Keratinocyte (primary cell): ENCODE measurements around the gene ACTL7B. TPM values are rescaled to one million over a fixed set of nuclear protein-coding genes. Genes with fewer than 3 reads are reported as not detected.

Experiments
- DNase-seq: peaks from one replicate; pipeline ENCODE4 v3.0.0-alpha.2; 2011; ENCODE audit warnings: low read depth, missing footprints, low spot score
- FAIRE-seq: peaks from 2 replicates; lab custom pipeline; 2011; peaks lifted over from hg19 to GRCh38; lab: Jason Lieb, UNC
- H2AFZ ChIP-seq: 2 replicates; pipeline ENCODE4 v1.6.0; 2012; ENCODE audit warnings: low read length, control low read depth, inconsistent platforms; ENCODE audit not compliant: control insufficient read depth
- H3K27ac ChIP-seq: 2 replicates; pipeline ENCODE4 v1.5.1; 2011; ENCODE audit warnings: low read length; ENCODE audit not compliant: control insufficient read depth, insufficient read depth
- H3K27me3 ChIP-seq: 3 replicates; pipeline ENCODE4 v1.6.0; 2011; ENCODE audit warnings: low read length; ENCODE audit not compliant: control insufficient read depth, insufficient read depth; ENCODE audit errors: extremely low read depth
- H3K36me3 ChIP-seq, 2 experiments: 2 replicates in 1 of 2; 3 replicates in 1 of 2; pipeline ENCODE4 v1.5.1; 2011; ENCODE audit warnings: low read length in 2 of 2, mild to moderate bottlenecking in 1 of 2; ENCODE audit not compliant: control insufficient read depth in 2 of 2, insufficient read depth in 2 of 2; ENCODE audit errors: extremely low read depth in 1 of 2
- H3K4me1 ChIP-seq: 3 replicates; pipeline ENCODE4 v1.5.1; 2011; ENCODE audit warnings: low read length; ENCODE audit not compliant: control insufficient read depth, insufficient read depth; ENCODE audit errors: extremely low read depth
- H3K4me2 ChIP-seq: 3 replicates; pipeline ENCODE4 v1.6.0; 2011; ENCODE audit warnings: low read depth, low read length; ENCODE audit not compliant: control insufficient read depth, insufficient read depth; ENCODE audit errors: extremely low read depth
- H3K4me3 ChIP-seq, 3 experiments: fragments of 200-600 bp in 1 of 3; sonication (generic) in 1 of 3; 2 replicates in 2 of 3; 3 replicates in 1 of 3; pipeline ENCODE4 v1.5.1; 2011 to 2016; ENCODE audit warnings: low read length in 3 of 3, mild to moderate bottlenecking in 3 of 3, control low read depth in 2 of 3, inconsistent platforms in 1 of 3, low read depth in 1 of 3, mixed read lengths in 1 of 3, mixed run types in 1 of 3, moderate library complexity in 1 of 3; ENCODE audit not compliant: control insufficient read depth in 2 of 3, insufficient read depth in 2 of 3; ENCODE audit errors: extremely low read depth in 1 of 3
- H3K79me2 ChIP-seq: 2 replicates; pipeline ENCODE4 v1.6.0; 2012; ENCODE audit warnings: low read length; ENCODE audit not compliant: control insufficient read depth, insufficient read depth
- H3K9ac ChIP-seq: 3 replicates; pipeline ENCODE4 v1.6.0; 2011; ENCODE audit warnings: low read length; ENCODE audit not compliant: control insufficient read depth, insufficient read depth; ENCODE audit errors: extremely low read depth
- H3K9me1 ChIP-seq: 3 replicates; pipeline ENCODE4 v1.6.0; 2011; ENCODE audit warnings: low read length; ENCODE audit not compliant: control insufficient read depth, insufficient read depth; ENCODE audit errors: extremely low read depth
- H3K9me3 ChIP-seq: 2 replicates; pipeline ENCODE4 v1.5.1; 2012; ENCODE audit warnings: low read depth, low read length; ENCODE audit not compliant: control insufficient read depth
- H4K20me1 ChIP-seq: 3 replicates; pipeline ENCODE4 v1.6.0; 2011; ENCODE audit warnings: low read length; ENCODE audit not compliant: control insufficient read depth, insufficient read depth; ENCODE audit errors: extremely low read depth
- CTCF ChIP-seq, 3 experiments: IDR thresholded peaks in 1 of 3; conservative IDR thresholded peaks in 1 of 3; optimal IDR thresholded peaks in 1 of 3; 2 replicates in 2 of 3; 3 replicates in 1 of 3; pipeline versions ENCODE3 to v1.5.1; 2011; ENCODE audit warnings: low read length in 3 of 3, mild to moderate bottlenecking in 3 of 3, moderate library complexity in 2 of 3, control low read depth in 1 of 3, inconsistent platforms in 1 of 3; ENCODE audit not compliant: insufficient read depth in 2 of 3; ENCODE audit errors: extremely low read depth in 1 of 3
- EZH2 ChIP-seq: IDR thresholded peaks from one replicate; pipeline ENCODE4 v1.6.1; 2012; ENCODE audit warnings: inconsistent platforms, mild to moderate bottlenecking, low read length, moderate library complexity
- dilution Hi-C: fragments of 300-500 bp; cut with MboI; formaldehyde crosslinking; loops from one replicate; pipeline ENCODE4 v1.7.0; 2020; ENCODE audit warnings: low sequenced_read_pairs; ENCODE audit not compliant: extremely low pct_ligation_motif_present
- polyA plus RNA-seq, 5 experiments: library from polyadenylated mRNA; depleted of rRNA in 3 of 5; stranded (reverse) in 3 of 5; stranded (forward) in 1 of 5; unstranded in 1 of 5; fragments of >200 nt; gene quantifications; 1 replicate in 1 of 5; 2 replicates in 3 of 5; 3 replicates in 1 of 5; pipeline versions ENCODE4 v1.2.1 to v1.2.3, GENCODE V29; 2011 to 2012; ENCODE audit warnings: missing spikeins in 2 of 5, low read depth in 1 of 5, low replicate concordance in 1 of 5

Gene ACTL7B
- polyA plus RNA-seq, 1 donor (not counting 4 experiments of a cell fraction or from before 2014, with no cell fraction given) = not detected

GRCh38 chr9:108845507-108845906 is 10.3 kb downstream of the ACTL7B start:
- Histone ChIP-seq H3K4me1 (peaks cover 17% of the 10 kb centered on the region), H4K20me1 (no peaks in the 10 kb centered on the region), H3K27ac (no peak overlapping the region), H3K36me3 (no peaks in the 10 kb centered on the region), H3K79me2 (no peaks in the 10 kb centered on the region), H2AFZ (peak overlapping the region; percentile 50), H3K4me3 (no peak overlapping the region), H3K9me1 (no peaks in the 10 kb centered on the region), H3K9me3 (no peaks in the 10 kb centered on the region), H3K27me3 (no peaks in the 10 kb centered on the region), H3K4me2 (peak overlapping the region; percentile 24), H3K9ac (no peak overlapping the region)
- TF ChIP-seq EZH2 = no peak
- FAIRE-seq (no peak), DNase-seq (no peak)
- dilution Hi-C loops = no loop called here

- Histone ChIP-seq H3K4me1 (peaks cover 17% of the 10 kb centered on the region), H4K20me1 (no peaks in the 10 kb centered on the region), H2AFZ (peak overlapping the region; percentile 50), H3K4me2 (peak overlapping the region; percentile 24), H3K9ac (no peak overlapping the region), H3K27ac (no peak overlapping the region), H3K9me1 (no peaks in the 10 kb centered on the region), H3K27me3 (no peaks in the 10 kb centered on the region), H3K79me2 (no peaks in the 10 kb centered on the region), H3K9me3 (no peaks in the 10 kb centered on the region), H3K36me3 (no peaks in the 10 kb centered on the region), H3K4me3 (no peak overlapping the region)
- DNase-seq (no peak), FAIRE-seq (peak; percentile 79)
- dilution Hi-C loops = no loop called here
- TF ChIP-seq EZH2 (no peak), CTCF (optimal IDR thresholded peaks at IDR 0.05 in 1 of 3, IDR thresholded peaks at IDR 0.05 in 1 of 3, conservative IDR thresholded peaks at IDR 0.05 in 1 of 3; ENCODE audit: extremely low read depth in 1 of 3, insufficient read depth in 2 of 3, low read length in 3 of 3) (no peak)
Observed at GRCh38 chr9:108844856-108845255, 10.9 kb downstream of the ACTL7B start.

GRCh38 chr9:108844391-108844790 is 11.4 kb downstream of the ACTL7B start:
- no peak for DNase-seq
- peak; percentile 9 for FAIRE-seq
- Histone ChIP-seq H3K4me3 (no peak overlapping the region), H3K4me2 (peak overlapping the region; percentile 24), H3K27ac (no peak overlapping the region), H3K27me3 (no peaks in the 10 kb centered on the region), H4K20me1 (no peaks in the 10 kb centered on the region), H2AFZ (no peak overlapping the region), H3K36me3 (no peaks in the 10 kb centered on the region), H3K79me2 (no peaks in the 10 kb centered on the region), H3K9me1 (no peaks in the 10 kb centered on the region), H3K9ac (no peak overlapping the region), H3K9me3 (peaks cover 2% of the 10 kb centered on the region), H3K4me1 (peaks cover 17% of the 10 kb centered on the region)
- no peak for TF ChIP-seq CTCF (optimal IDR thresholded peaks at IDR 0.05 in 1 of 3, IDR thresholded peaks at IDR 0.05 in 1 of 3, conservative IDR thresholded peaks at IDR 0.05 in 1 of 3; ENCODE audit: extremely low read depth in 1 of 3, insufficient read depth in 2 of 3, low read length in 3 of 3)
- no peak for TF ChIP-seq EZH2
- dilution Hi-C loops = no loop called here
